ENCODE data around the gene POLR2B.
"Not testable (repeated sequence)": the region's sequence is repeated elsewhere in the genome, so short reads cannot be mapped to it uniquely, and the experiment has no call there.

The POLR2B gene

GRCh38 chr4:57034520-57034919 lies 55.8 kb downstream of the POLR2B start:
- Mint-ChIP-seq H3K4me1 (no peaks in the 10 kb centered on the region), H3K36me3 (peaks cover 30% of the 10 kb centered on the region), H3K9me3 (no peaks in the 10 kb centered on the region), H3K4me3 (no peak overlapping the region), H3K27ac (no peak overlapping the region)
- DNase-seq (ENCODE audit: low spot score in 2 of 2): no peak
- no peak for ATAC-seq

GRCh38 chr4:57037982-57038604 lies 59.4 kb downstream of the POLR2B start:
- H3K4me3 Mint-ChIP-seq: no peak overlapping the region
- ATAC-seq (peak; percentile 45), DNase-seq (ENCODE audit: low spot score in 2 of 2) (no peak)
- H3K36me3 Mint-ChIP-seq: no peaks in the 10 kb centered on the region
- no peak overlapping the region for H3K27ac Mint-ChIP-seq
- no peaks in the 10 kb centered on the region for H3K9me3 Mint-ChIP-seq
- no peaks in the 10 kb centered on the region for H3K4me1 Mint-ChIP-seq

GRCh38 chr4:57039345-57039744 lies 60.6 kb downstream of the POLR2B start:
- no peak for ATAC-seq

GRCh38 chr4:57040510-57040909 lies 61.8 kb downstream of the POLR2B start:
- no peak overlapping the region for H3K4me3 Mint-ChIP-seq
- H3K36me3 Mint-ChIP-seq: no peaks in the 10 kb centered on the region
- no peaks in the 10 kb centered on the region for H3K9me3 Mint-ChIP-seq
- no peaks in the 10 kb centered on the region for H3K4me1 Mint-ChIP-seq
- DNase-seq (ENCODE audit: low spot score in 2 of 2) (no peak), ATAC-seq (no peak)
- no peak overlapping the region for H3K27ac Mint-ChIP-seq

More at GRCh38 chr4:57039345-57039744, 60.6 kb downstream of the POLR2B start:
- DNase-seq (ENCODE audit: low spot score in 2 of 2): no peak
- Mint-ChIP-seq H3K27ac (no peak overlapping the region), H3K9me3 (no peaks in the 10 kb centered on the region), H3K4me3 (no peak overlapping the region), H3K4me1 (no peaks in the 10 kb centered on the region), H3K36me3 (no peaks in the 10 kb centered on the region)

- DNase-seq (ENCODE audit: low spot score in 2 of 2) (no peak), ATAC-seq (no peak)
- Mint-ChIP-seq H3K36me3 (no peaks in the 10 kb centered on the region), H3K27ac (no peak overlapping the region), H3K4me1 (no peaks in the 10 kb centered on the region), H3K9me3 (no peaks in the 10 kb centered on the region), H3K4me3 (no peak overlapping the region)
These were observed 62.3 kb downstream of the POLR2B start for GRCh38 chr4:57041020-57041419.

GRCh38 chr4:57042711-57043169 lies 64.0 kb downstream of the POLR2B start:
- H3K36me3 Mint-ChIP-seq: no peaks in the 10 kb centered on the region
- DNase-seq (ENCODE audit: low spot score in 2 of 2) (no peak), ATAC-seq (no peak)
- H3K4me1 Mint-ChIP-seq: no peaks in the 10 kb centered on the region
- no peaks in the 10 kb centered on the region for H3K9me3 Mint-ChIP-seq
- H3K4me3 Mint-ChIP-seq: no peak overlapping the region
- no peak overlapping the region for H3K27ac Mint-ChIP-seq

- Mint-ChIP-seq H3K36me3 (no peaks in the 10 kb centered on the region), H3K9me3 (no peaks in the 10 kb centered on the region), H3K4me1 (no peaks in the 10 kb centered on the region), H3K27ac (no peak overlapping the region), H3K4me3 (no peak overlapping the region)
- DNase-seq (ENCODE audit: low spot score in 2 of 2) (no peak), ATAC-seq (no peak)
These were observed 64.9 kb downstream of the POLR2B start for GRCh38 chr4:57043347-57044251.

- DNase-seq (ENCODE audit: low spot score in 2 of 2) (no peak), ATAC-seq (no peak)
- Mint-ChIP-seq H3K9me3 (no peaks in the 10 kb centered on the region), H3K4me1 (no peaks in the 10 kb centered on the region), H3K4me3 (no peak overlapping the region), H3K27ac (no peak overlapping the region), H3K36me3 (no peaks in the 10 kb centered on the region)
These were observed 65.6 kb downstream of the POLR2B start for GRCh38 chr4:57044279-57044678.

GRCh38 chr4:57044996-57045395 lies 66.3 kb downstream of the POLR2B start:
- Mint-ChIP-seq H3K27ac (no peak overlapping the region), H3K9me3 (no peaks in the 10 kb centered on the region), H3K4me3 (no peak overlapping the region), H3K4me1 (no peaks in the 10 kb centered on the region), H3K36me3 (no peaks in the 10 kb centered on the region)
- ATAC-seq: no peak
- DNase-seq (ENCODE audit: low spot score in 2 of 2): no peak

GRCh38 chr4:57047046-57047445 lies 68.3 kb downstream of the POLR2B start:
- H3K36me3 Mint-ChIP-seq; ATAC-seq; H3K4me3 Mint-ChIP-seq; H3K4me1 Mint-ChIP-seq; DNase-seq (ENCODE audit: low spot score in 2 of 2); H3K9me3 Mint-ChIP-seq; H3K27ac Mint-ChIP-seq: not testable (repeated sequence)

- DNase-seq (ENCODE audit: low spot score in 2 of 2): no peak
- no peaks in the 10 kb centered on the region for H3K9me3 Mint-ChIP-seq
- H3K36me3 Mint-ChIP-seq: no peaks in the 10 kb centered on the region
- H3K4me1 Mint-ChIP-seq: no peaks in the 10 kb centered on the region
- H3K27ac Mint-ChIP-seq: no peak overlapping the region
- no peak overlapping the region for H3K4me3 Mint-ChIP-seq
- no peak for ATAC-seq
These were observed 70.1 kb downstream of the POLR2B start for GRCh38 chr4:57048590-57049304.

GRCh38 chr4:57051095-57051494 lies 72.4 kb downstream of the POLR2B start:
- no peak overlapping the region for H3K4me3 Mint-ChIP-seq
- H3K36me3 Mint-ChIP-seq: no peaks in the 10 kb centered on the region
- H3K27ac Mint-ChIP-seq: no peak overlapping the region
- ATAC-seq (no peak), DNase-seq (ENCODE audit: low spot score in 2 of 2) (no peak)
- H3K4me1 Mint-ChIP-seq: no peaks in the 10 kb centered on the region
- no peaks in the 10 kb centered on the region for H3K9me3 Mint-ChIP-seq

GRCh38 chr4:57051524-57051923 lies 72.8 kb downstream of the POLR2B start:
- no peaks in the 10 kb centered on the region for H3K4me1 Mint-ChIP-seq
- ATAC-seq: no peak
- H3K36me3 Mint-ChIP-seq: no peaks in the 10 kb centered on the region
- H3K4me3 Mint-ChIP-seq: no peak overlapping the region
- H3K9me3 Mint-ChIP-seq: no peaks in the 10 kb centered on the region
- H3K27ac Mint-ChIP-seq: no peak overlapping the region
- no peak for DNase-seq (ENCODE audit: low spot score in 2 of 2)

- no peak for ATAC-seq
- no peak for DNase-seq (ENCODE audit: low spot score in 2 of 2)
These were observed 74.8 kb downstream of the POLR2B start for GRCh38 chr4:57053508-57053907.

GRCh38 chr4:57055886-57056285 lies 77.2 kb downstream of the POLR2B start:
- ATAC-seq (no peak), DNase-seq (ENCODE audit: low spot score in 2 of 2) (no peak)
- no peaks in the 10 kb centered on the region for H3K4me1 Mint-ChIP-seq
- no peak overlapping the region for H3K27ac Mint-ChIP-seq
- no peak overlapping the region for H3K4me3 Mint-ChIP-seq
- H3K36me3 Mint-ChIP-seq: no peaks in the 10 kb centered on the region
- no peaks in the 10 kb centered on the region for H3K9me3 Mint-ChIP-seq

More at GRCh38 chr4:57053508-57053907, 74.8 kb downstream of the POLR2B start:
- Mint-ChIP-seq H3K9me3 (no peaks in the 10 kb centered on the region), H3K4me3 (no peak overlapping the region), H3K4me1 (no peaks in the 10 kb centered on the region), H3K36me3 (no peaks in the 10 kb centered on the region), H3K27ac (no peak overlapping the region)

Data from stimulated activated effector memory CD8-positive, alpha-beta T cell treated with anti-CD3 and anti-CD28 coated beads, Interleukin-12 subunit alpha, Interleukin-12 subunit beta, amount 100 ng/mL, for 72 hours (primary cell).